Liver (tissue), 9 donors: ENCODE measurements around the gene KRT86. TPM values are rescaled to one million over a fixed set of nuclear protein-coding genes. Genes with fewer than 3 reads are reported as not detected.

Source experiments
- DNase-seq: peaks from one replicate; pipeline ENCODE4 v3.0.0-alpha.2; 2017; ENCODE audit warnings: low spot score
- H3K27ac ChIP-seq, 2 donors: one replicate each; pipeline ENCODE4 v1.7.0; 2013; ENCODE audit warnings: inconsistent platforms in 2 of 2, low read length in 2 of 2, control low read depth in 1 of 2, low read depth in 1 of 2, mild to moderate bottlenecking in 1 of 2
- H3K27me3 ChIP-seq, 4 donors: one replicate each; pipeline versions ENCODE4 v1.6.1 to v1.7.0; 2013; ENCODE audit warnings: low read length in 3 of 4, inconsistent platforms in 1 of 4, mild to moderate bottlenecking in 1 of 4, moderate library complexity in 1 of 4; ENCODE audit not compliant: control insufficient read depth in 4 of 4, insufficient read depth in 4 of 4
- H3K36me3 ChIP-seq, 4 donors: one replicate each; pipeline versions ENCODE4 v1.6.1 to v1.7.0; 2013; ENCODE audit warnings: low read length in 3 of 4, mild to moderate bottlenecking in 3 of 4, low read depth in 1 of 4, moderate library complexity in 1 of 4; ENCODE audit not compliant: control insufficient read depth in 4 of 4, insufficient read depth in 3 of 4
- H3K4me1 ChIP-seq, 4 donors: one replicate each; pipeline versions ENCODE4 v1.6.1 to v1.7.0; 2013; ENCODE audit warnings: low read length in 3 of 4, mild to moderate bottlenecking in 3 of 4, moderate library complexity in 1 of 4; ENCODE audit not compliant: control insufficient read depth in 4 of 4, insufficient read depth in 4 of 4
- H3K4me3 ChIP-seq, 3 donors: one replicate each; pipeline versions ENCODE4 v1.6.1 to v1.7.0; 2013; ENCODE audit warnings: low read length in 3 of 3, control low read depth in 1 of 3, low read depth in 1 of 3, mild to moderate bottlenecking in 1 of 3
- H3K9ac ChIP-seq, 2 donors: one replicate each; pipeline ENCODE4 v1.7.0; 2013; ENCODE audit warnings: low read length in 2 of 2, mild to moderate bottlenecking in 2 of 2, moderate library complexity in 2 of 2, control low read depth in 1 of 2, low read depth in 1 of 2
- H3K9me3 ChIP-seq, 4 donors: one replicate each; pipeline versions ENCODE4 v1.6.1 to v1.7.0; 2013; ENCODE audit warnings: low read length in 3 of 4; ENCODE audit not compliant: control insufficient read depth in 4 of 4
- ATF3 ChIP-seq: IDR thresholded peaks from 2 replicates; pipeline ENCODE4 v1.6.1; 2016; ENCODE audit warnings: antibody characterized with exemption
- CTCF ChIP-seq: fragments of 150-350 bp; IDR thresholded peaks from 2 replicates; pipeline ENCODE4 v1.5.1; 2017; ENCODE audit warnings: improper control_type of control experiment, low read depth, low read length; ENCODE audit not compliant: missing input control
- FOXA1 ChIP-seq: IDR thresholded peaks from 2 replicates; pipeline ENCODE4 v1.6.1; 2016; ENCODE audit warnings: antibody characterized with exemption
- FOXA2 ChIP-seq: IDR thresholded peaks from 2 replicates; pipeline ENCODE4 v1.6.1; 2016; ENCODE audit warnings: antibody characterized with exemption
- GABPA ChIP-seq, 2 donors: IDR thresholded peaks in 1 of 2; conservative IDR thresholded peaks in 1 of 2; 2 replicates each; pipeline ENCODE4 v1.6.1; 2016; ENCODE audit warnings: antibody characterized with exemption in 2 of 2, mild to moderate bottlenecking in 1 of 2, moderate library complexity in 1 of 2
- HNF4A ChIP-seq, 2 donors: conservative IDR thresholded peaks; 2 replicates each; pipeline ENCODE4 v1.6.1; 2016; ENCODE audit warnings: antibody characterized with exemption in 2 of 2, mild to moderate bottlenecking in 2 of 2
- HNF4G ChIP-seq: IDR thresholded peaks from 2 replicates; pipeline ENCODE4 v1.6.1; 2016; ENCODE audit warnings: antibody characterized with exemption
- JUND ChIP-seq, 2 donors: IDR thresholded peaks; 2 replicates each; pipeline ENCODE4 v1.6.1; 2016; ENCODE audit warnings: antibody characterized with exemption in 2 of 2
- MAX ChIP-seq: IDR thresholded peaks from 2 replicates; pipeline ENCODE4 v1.6.1; 2016; ENCODE audit warnings: antibody characterized with exemption
- NR2F2 ChIP-seq: IDR thresholded peaks from 2 replicates; pipeline ENCODE4 v1.6.1; 2016; ENCODE audit warnings: antibody characterized with exemption
- RXRA ChIP-seq, 2 donors: IDR thresholded peaks; 2 replicates each; pipeline ENCODE4 v1.6.1; 2017 to 2018; ENCODE audit warnings: antibody characterized with exemption in 2 of 2, mild to moderate bottlenecking in 1 of 2
- SP1 ChIP-seq: IDR thresholded peaks from 2 replicates; pipeline ENCODE4 v1.6.1; 2018; ENCODE audit warnings: antibody characterized with exemption, mild to moderate bottlenecking
- YY1 ChIP-seq: IDR thresholded peaks from 2 replicates; pipeline ENCODE4 v1.6.1; 2016; ENCODE audit warnings: antibody characterized with exemption, mild to moderate bottlenecking
- ZBTB33 ChIP-seq: IDR thresholded peaks from 2 replicates; pipeline ENCODE4 v1.6.1; 2016; ENCODE audit warnings: antibody characterized with exemption
- WGBS: extraction: QIAGEN DNeasy Blood & Tissue Kit; methylation state at CpG from one replicate; pipeline ENCODE4 v1.1.7; 2013; 5-methylcytosine and 5-hydroxymethylcytosine counted together
- polyA plus RNA-seq, 2 donors: library from polyadenylated mRNA; stranded (reverse) in 1 of 2; unstranded in 1 of 2; fragments of 200-250 nt in 1 of 2; fragments of >200 nt in 1 of 2; fragmentation: Nextera tagmentation in 1 of 2; extraction: Ambion mirVana in 1 of 2; gene quantifications; one replicate each; pipeline versions ENCODE4 v1.2.1 to v1.2.3, GENCODE V29; 2013 to 2015
- total RNA-seq, 2 donors: library from RNA; depleted of rRNA; stranded (reverse); fragments of >200 nt; gene quantifications; one replicate each; pipeline ENCODE4 v1.2.3, GENCODE V29; 2014
- donor health status: healthy.
- donor health status: healthy.
- donor health status: healthy.
- donor health status: healthy.
- donor health status: healthy.

Gene KRT86
- total and polyA plus RNA-seq, 4 donors = 0.08 TPM; not detected in 3

- DNase-seq = no peak
Observed at GRCh38 chr12:52311285-52311648, 36.8 kb downstream of the KRT86 start.

GRCh38 chr12:52312086-52312485 is 37.6 kb downstream of the KRT86 start:
- no peak for TF ChIP-seq HNF4A (conservative IDR thresholded peaks at IDR 0.05)
- TF ChIP-seq SP1 = no peak
- TF ChIP-seq CTCF = no peak
- no peak for TF ChIP-seq ATF3
- Histone ChIP-seq H3K27me3 (peaks cover 0 to 8% (median 3%) of the 10 kb centered on the region in 4 donors), H3K4me1 (peaks cover 0 to 12% (median 3%) of the 10 kb centered on the region in 4 donors), H3K9me3 (no peaks in the 10 kb centered on the region), H3K4me3 (no peak overlapping the region), H3K36me3 (no peaks in the 10 kb centered on the region), H3K27ac (no peak overlapping the region), H3K9ac (no peak overlapping the region)
- DNase-seq = no peak
- 81% methylated on average over 4 of the region's 4 CpGs for WGBS

More at GRCh38 chr12:52311285-52311648, 36.8 kb downstream of the KRT86 start:
- Histone ChIP-seq H3K36me3 (no peaks in the 10 kb centered on the region), H3K27ac (no peak overlapping the region), H3K9me3 (no peaks in the 10 kb centered on the region), H3K9ac (no peak overlapping the region), H3K27me3 (peaks cover 0 to 8% (median 3%) of the 10 kb centered on the region in 4 donors), H3K4me1 (peaks cover 0 to 12% (median 3%) of the 10 kb centered on the region in 4 donors), H3K4me3 (no peak overlapping the region)
- TF ChIP-seq NR2F2 (no peak), HNF4G (no peak), ATF3 (no peak), ZBTB33 (no peak), FOXA2 (no peak), GABPA (IDR thresholded peaks at IDR 0.05 in 1 of 2, conservative IDR thresholded peaks at IDR 0.05 in 1 of 2) (no peak), RXRA (IDR thresholded peaks at IDR 0.05) (no peak), FOXA1 (no peak), MAX (no peak), CTCF (no peak), HNF4A (conservative IDR thresholded peaks at IDR 0.05) (no peak), SP1 (no peak), JUND (IDR thresholded peaks at IDR 0.05) (no peak), YY1 (no peak)
- WGBS = 89% methylated on average over 3 of the region's 3 CpGs
